Measurements from ENCODE around the gene LDHAL6B. TPM values are rescaled to one million over a fixed set of nuclear protein-coding genes. Genes with fewer than 3 reads are reported as not detected.
"Not testable (repeated sequence)": the region's sequence is repeated elsewhere in the genome, so short reads cannot be mapped to it uniquely, and the experiment has no call there.

The LDHAL6B gene
- not detected for total RNA-seq
- long read RNA-seq: 0 reads

- intact Hi-C loops (cut with DNase I): no loop called here
- no peak for DNase-seq
- no peak for ATAC-seq
Measured at GRCh38 chr15:59206623-59207183, at the start of gene LDHAL6B. LDHAL6B (plus strand) TSS chr15:59206843; CDS start chr15:59206941, 98 bp downstream.

GRCh38 chr15:59157396-59157795, 49.2 kb upstream of the LDHAL6B start:
- ATAC-seq: no peak
- no peak for DNase-seq
- intact Hi-C loops (cut with DNase I): loop anchor here in 1 of 2 donors (10.0 kb wide), 1 partner anchor 337 kb away; no protein-coding TSS in a partner anchor

GRCh38 chr15:59157840-59158700, 48.6 kb upstream of the LDHAL6B start:
- no peak for ATAC-seq
- intact Hi-C loops (cut with DNase I): loop anchor here in 1 of 2 donors (10.0 kb wide), 1 partner anchor 337 kb away; no protein-coding TSS in a partner anchor
- no peak for DNase-seq

GRCh38 chr15:59158701-59159034, 48.0 kb upstream of the LDHAL6B start:
- no peak for DNase-seq
- ATAC-seq: no peak
- intact Hi-C loops (cut with DNase I): loop anchor here in 1 of 2 donors (10.0 kb wide), 1 partner anchor 336 kb away; no protein-coding TSS in a partner anchor

GRCh38 chr15:59159210-59159609, 47.4 kb upstream of the LDHAL6B start:
- DNase-seq: no peak
- intact Hi-C loops (cut with DNase I): loop anchor here in 1 of 2 donors (10.0 kb wide), 1 partner anchor 336 kb away; no protein-coding TSS in a partner anchor
- ATAC-seq: no peak

- ATAC-seq (no peak), DNase-seq (no peak)
- intact Hi-C loops (cut with DNase I): no loop called here
Measured at GRCh38 chr15:59160880-59161593, 45.6 kb upstream of the LDHAL6B start.

GRCh38 chr15:59162080-59162479, 44.6 kb upstream of the LDHAL6B start:
- intact Hi-C loops (cut with DNase I); DNase-seq; ATAC-seq: not testable (repeated sequence)

- intact Hi-C loops (cut with DNase I): no loop called here
- ATAC-seq: no peak
Measured at GRCh38 chr15:59165726-59166125, 40.9 kb upstream of the LDHAL6B start.

GRCh38 chr15:59166166-59166565, 40.5 kb upstream of the LDHAL6B start:
- ATAC-seq: no peak
- intact Hi-C loops (cut with DNase I): no loop called here
- no peak for DNase-seq

More at GRCh38 chr15:59165726-59166125, 40.9 kb upstream of the LDHAL6B start:
- no peak for DNase-seq

- ATAC-seq: no peak
- no peak for DNase-seq
- intact Hi-C loops (cut with DNase I): no loop called here
Measured at GRCh38 chr15:59166601-59167265, 39.9 kb upstream of the LDHAL6B start.

GRCh38 chr15:59168536-59168935, 38.1 kb upstream of the LDHAL6B start:
- intact Hi-C loops (cut with DNase I): no loop called here
- ATAC-seq: peak in 1 of 2 donors; percentile 23
- no peak for DNase-seq

GRCh38 chr15:59169251-59169708, 37.4 kb upstream of the LDHAL6B start:
- intact Hi-C loops (cut with DNase I): no loop called here
- DNase-seq (no peak), ATAC-seq (peak; percentile 70)

- ATAC-seq: peak in 1 of 2 donors; percentile 48
- intact Hi-C loops (cut with DNase I): no loop called here
- peak; percentile 28 for DNase-seq
Measured at GRCh38 chr15:59170295-59171066, 36.2 kb upstream of the LDHAL6B start.

GRCh38 chr15:59171067-59171397, 35.6 kb upstream of the LDHAL6B start:
- ATAC-seq (no peak), DNase-seq (no peak)
- intact Hi-C loops (cut with DNase I): no loop called here

- no peak for ATAC-seq
- DNase-seq: no peak
- intact Hi-C loops (cut with DNase I): no loop called here
Measured at GRCh38 chr15:59172289-59172901, 34.2 kb upstream of the LDHAL6B start.

- ATAC-seq: no peak
- DNase-seq: no peak
- intact Hi-C loops (cut with DNase I): no loop called here
Measured at GRCh38 chr15:59173194-59173593, 33.4 kb upstream of the LDHAL6B start.

- DNase-seq (no peak), ATAC-seq (no peak)
- intact Hi-C loops (cut with DNase I): no loop called here
Measured at GRCh38 chr15:59174151-59174834, 32.4 kb upstream of the LDHAL6B start.
